Small intestine (tissue), 16 donors: ENCODE measurements around the gene FAM163A. TPM values are rescaled to one million over a fixed set of nuclear protein-coding genes. Genes with fewer than 3 reads are reported as not detected.
"Not testable (repeated sequence)": the region's sequence is repeated elsewhere in the genome, so short reads cannot be mapped to it uniquely, and the experiment has no call there.

ENCODE experiments used
- DNase-seq, 2 donors: peaks; one replicate each; pipeline versions ENCODE4 v3.0.0 to v3.0.0-alpha.2; 2013
- FAIRE-seq: peaks from 2 replicates; lab custom pipeline; 2012; peaks lifted over from hg19 to GRCh38; lab: Jason Lieb, UNC
- H3K27ac ChIP-seq, 3 donors: one replicate each; pipeline ENCODE4 v1.5.1; 2013; ENCODE audit warnings: low read length in 2 of 3, mild to moderate bottlenecking in 2 of 3, control low read depth in 1 of 3, inconsistent platforms in 1 of 3, low read depth in 1 of 3, moderate library complexity in 1 of 3
- H3K27me3 ChIP-seq, 3 donors: one replicate each; pipeline ENCODE4 v1.6.1; 2013; ENCODE audit warnings: low read length in 3 of 3, inconsistent platforms in 1 of 3; ENCODE audit not compliant: control insufficient read depth in 3 of 3, insufficient read depth in 3 of 3
- H3K36me3 ChIP-seq, 3 donors: one replicate each; pipeline ENCODE4 v1.6.1; 2013; ENCODE audit warnings: low read length in 3 of 3, inconsistent platforms in 1 of 3, low read depth in 1 of 3, mild to moderate bottlenecking in 1 of 3, moderate library complexity in 1 of 3; ENCODE audit not compliant: control insufficient read depth in 3 of 3, insufficient read depth in 2 of 3
- H3K4me1 ChIP-seq, 3 donors: one replicate each; pipeline ENCODE4 v1.6.1; 2013; ENCODE audit warnings: low read length in 2 of 3, inconsistent platforms in 1 of 3, low read depth in 1 of 3, mild to moderate bottlenecking in 1 of 3, moderate library complexity in 1 of 3; ENCODE audit not compliant: control insufficient read depth in 3 of 3, insufficient read depth in 2 of 3
- H3K4me3 ChIP-seq, 3 donors: one replicate each; pipeline ENCODE4 v1.5.1; 2013; ENCODE audit warnings: low read length in 3 of 3, control low read depth in 1 of 3, inconsistent platforms in 1 of 3, low read depth in 1 of 3, mild to moderate bottlenecking in 1 of 3, moderate library complexity in 1 of 3
- H3K9me3 ChIP-seq, 2 donors: one replicate each; pipeline ENCODE4 v1.6.1; 2013; ENCODE audit warnings: low read depth in 1 of 2, low read length in 1 of 2; ENCODE audit not compliant: control insufficient read depth in 2 of 2, insufficient read depth in 1 of 2
- WGBS, 3 donors: extraction: QIAGEN DNeasy Blood & Tissue Kit; methylation state at CpG; one replicate each; pipeline ENCODE4 v1.1.7; 2013; 5-methylcytosine and 5-hydroxymethylcytosine counted together
- long read RNA-seq, 10 donors: transcript quantifications; one replicate each; lab custom pipeline, GENCODE V29; 2026
- polyA plus RNA-seq, 4 donors: library from polyadenylated mRNA; stranded (reverse) in 3 of 4; unstranded in 1 of 4; fragments of 200-250 nt in 3 of 4; fragments of 120-200 nt in 1 of 4; gene quantifications; one replicate each; pipeline versions ENCODE4 v1.2.1 to v1.2.3, GENCODE V29; 2013
- donor health status: healthy with polysubstance abuse.
- donor health status: control.
- donor health status: control.
- donor health status: Bipolar disorder and iron deficiency.
- donor health status: healthy.

FAM163A gene
- polyA plus RNA-seq: 1 to 10 TPM in 1 of 4 donors, under 1 TPM in 2, not detected in 1; 0.27 to 1.6 (median 0.53) TPM
- long read RNA-seq, donor 1: 0 reads
- long read RNA-seq, donor 2, partial matches to known transcripts: 0 of 1 reads
- long read RNA-seq, donor 2, other reads (novel, unspliced or antisense): 0 of 1 reads
- long read RNA-seq, donor 3: 0 reads
- long read RNA-seq, donor 4: 0 reads
- long read RNA-seq, donor 5: 0 reads
- long read RNA-seq, donor 6: 0 reads
- long read RNA-seq, donor 7: 0 reads
- long read RNA-seq, donor 8: 0 reads
- long read RNA-seq, donor 9: 0 reads
- long read RNA-seq, donor 10: 0 reads

DNA sequence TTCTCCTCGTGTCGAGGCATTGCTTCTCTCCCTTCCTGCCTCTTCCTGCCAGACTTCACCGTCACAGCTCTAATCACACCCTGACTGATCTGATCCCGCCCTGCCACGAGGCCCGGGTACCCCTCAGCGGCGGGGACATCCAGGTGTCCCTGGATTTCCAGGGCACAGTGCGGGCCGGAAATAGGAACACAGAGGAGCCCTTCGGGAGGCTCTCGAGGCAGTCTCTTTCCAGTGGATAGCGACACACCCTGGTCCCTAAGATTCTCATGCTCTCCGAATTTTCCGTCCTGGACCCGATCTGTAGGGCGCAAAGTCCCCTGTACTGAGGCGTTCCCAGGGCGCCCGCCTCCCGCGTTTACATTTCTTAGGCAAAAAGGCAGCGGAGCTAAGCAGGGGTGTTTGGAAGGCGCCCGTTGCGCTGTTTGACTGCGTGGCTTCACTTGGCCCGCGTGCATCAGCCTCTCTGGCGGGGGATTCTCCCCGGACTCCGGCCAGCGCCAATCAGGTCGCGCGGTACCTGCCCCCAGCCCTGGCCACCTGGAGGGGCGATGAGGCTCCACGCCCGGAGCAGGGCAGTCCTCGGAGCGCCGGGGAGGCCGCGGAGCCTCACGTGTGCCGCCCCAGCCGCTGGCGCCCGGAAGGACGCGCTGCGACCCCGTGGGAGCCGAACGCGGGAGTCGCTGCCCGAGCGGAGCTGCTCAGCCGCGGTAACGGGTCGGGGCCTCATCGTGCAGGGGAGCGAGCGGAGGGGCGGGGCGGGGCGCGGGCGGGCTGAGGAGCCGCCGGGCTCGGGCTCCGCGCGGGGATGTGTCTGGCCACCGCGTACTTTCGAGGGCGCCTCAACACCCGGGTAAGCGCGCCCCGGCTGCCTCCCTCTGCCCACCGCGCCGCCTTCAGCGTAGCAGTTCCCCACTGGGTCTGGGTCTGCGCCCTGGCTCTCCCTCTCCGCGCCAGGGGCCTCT, at the start of gene FAM163A:
FAM163A (plus strand) TSS at position 575 of the 962 bp plus-strand sequence. CDS start 69,807 bp downstream, outside the sequence.
- peak within 1 kb of the TSS in 2 of 3 donors; percentile 46 for H3K4me3 ChIP-seq
- DNase-seq (peak; percentile 41 to 53), FAIRE-seq (no peak)
- no peaks in the 10 kb centered on the region for H3K36me3 ChIP-seq
- peak within 1 kb of the TSS in 1 of 3 donors; percentile 40 for H3K27ac ChIP-seq
- WGBS, 3 donors: 1 to 4% (median 1%) methylated on average over 80 to 92 of the region's 92 CpGs
- no peaks in the 10 kb centered on the region for H3K9me3 ChIP-seq
- peaks cover 0 to 18% (median 0%) of the 10 kb centered on the region in 3 donors for H3K4me1 ChIP-seq
- peaks cover 10 to 46% (median 24%) of the 10 kb centered on the region in 3 donors for H3K27me3 ChIP-seq

GRCh38 chr1:179694530-179694929, 48.6 kb upstream of the FAM163A start:
- not testable (repeated sequence) for H3K4me1 ChIP-seq, H3K36me3 ChIP-seq, H3K27me3 ChIP-seq, FAIRE-seq, H3K27ac ChIP-seq, DNase-seq, H3K9me3 ChIP-seq, H3K4me3 ChIP-seq
- 52 to 71% (median 64%) methylated on average over 5 to 6 of the region's 6 CpGs for WGBS, 3 donors

DNA sequence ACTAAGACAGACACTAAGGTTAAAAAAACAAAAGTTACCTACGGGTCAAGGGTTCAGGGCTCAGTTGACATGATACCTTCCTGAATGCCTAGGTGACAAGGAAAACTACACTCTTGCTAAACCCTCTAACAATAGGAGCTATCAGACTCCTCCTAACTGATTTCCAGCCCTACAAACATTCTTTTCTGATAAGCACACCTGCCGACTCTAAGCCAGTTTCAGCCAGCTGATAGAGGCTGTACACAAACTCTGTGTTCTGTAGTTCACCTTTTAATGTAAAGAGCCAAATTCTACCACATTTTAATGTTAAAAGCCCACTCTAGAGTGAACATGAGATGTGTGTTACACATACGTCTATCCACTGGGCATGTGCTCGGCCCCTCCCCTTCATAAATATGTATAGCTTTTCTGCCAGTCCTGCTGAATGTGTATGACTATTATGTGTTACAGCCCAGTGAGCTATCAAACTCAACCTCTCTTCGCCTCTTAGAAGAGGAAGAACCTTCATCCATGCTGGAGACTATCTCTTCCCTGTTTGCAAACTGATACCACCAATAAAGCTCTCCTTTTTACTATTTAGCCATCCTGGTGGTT, 40.0 kb upstream of the FAM163A start:
- no peaks in the 10 kb centered on the region for H3K36me3 ChIP-seq
- H3K4me3 ChIP-seq: no peak overlapping the region
- H3K4me1 ChIP-seq: peaks cover 0 to 4% (median 4%) of the 10 kb centered on the region in 3 donors
- H3K27ac ChIP-seq: peak overlapping the region in 1 of 3 donors; percentile 44
- WGBS, 3 donors: 13 to 59% (median 24%) methylated on average over 5 of the region's 5 CpGs
- FAIRE-seq (no peak), DNase-seq (peak; percentile 59 to 64)
- H3K9me3 ChIP-seq: no peaks in the 10 kb centered on the region
- no peaks in the 10 kb centered on the region for H3K27me3 ChIP-seq

DNA sequence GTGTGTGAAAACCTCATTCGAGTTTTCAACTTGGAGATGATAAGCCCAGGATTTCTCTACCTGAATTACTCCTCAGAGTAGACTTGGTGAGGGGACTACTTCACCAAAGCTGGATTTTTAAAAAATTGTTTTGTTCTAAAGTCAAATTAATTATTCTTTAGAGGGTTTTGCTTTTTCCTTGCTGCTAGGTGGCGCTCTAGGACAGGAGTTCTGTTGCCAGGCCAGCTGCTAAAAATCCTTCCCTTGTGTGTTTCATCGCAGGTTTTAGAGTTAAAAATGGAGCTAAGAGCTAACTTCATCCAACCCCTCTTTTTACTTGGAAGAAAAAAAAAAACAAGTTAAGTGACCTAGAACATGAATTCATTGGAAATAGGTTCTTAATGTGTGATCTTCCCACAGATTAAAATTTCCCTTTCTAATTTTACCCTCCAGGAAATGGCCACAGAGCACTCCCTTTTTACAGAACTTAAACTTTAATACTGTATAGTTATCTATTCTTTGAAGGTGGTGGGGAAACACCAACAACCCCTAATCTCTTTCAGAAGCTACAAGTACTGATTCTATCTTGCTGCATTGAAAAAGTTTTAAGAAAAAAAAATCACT, 36.7 kb upstream of the FAM163A start:
- H3K4me1 ChIP-seq: peaks cover 0 to 9% (median 8%) of the 10 kb centered on the region in 3 donors
- no peak overlapping the region for H3K4me3 ChIP-seq
- H3K9me3 ChIP-seq: no peaks in the 10 kb centered on the region
- WGBS, 3 donors: 0 to 2% (median 0%) methylated on average over 3 of the region's 3 CpGs
- DNase-seq (peak; percentile 63 to 74), FAIRE-seq (no peak)
- H3K36me3 ChIP-seq: no peaks in the 10 kb centered on the region
- H3K27ac ChIP-seq: no peak overlapping the region
- H3K27me3 ChIP-seq: no peaks in the 10 kb centered on the region

DNA sequence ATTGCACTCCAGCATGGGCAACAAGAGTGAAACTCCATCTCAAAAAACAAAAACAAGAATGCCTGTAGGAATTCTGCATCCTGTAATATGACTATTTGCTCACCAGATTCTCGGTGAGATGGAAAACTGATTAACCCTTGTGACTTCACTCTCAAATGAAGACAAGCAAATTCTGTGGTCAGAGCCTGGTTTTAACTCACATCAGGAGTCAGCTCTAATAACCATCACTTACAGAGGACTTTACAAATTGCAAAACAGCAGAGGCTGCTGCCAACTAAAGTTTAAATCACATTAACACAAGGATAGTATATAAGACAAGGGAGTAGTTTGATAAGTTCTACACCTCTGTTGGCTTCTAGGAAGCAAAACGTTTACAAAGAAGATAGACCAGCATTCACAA, 35.7 kb upstream of the FAM163A start:
- DNase-seq (no peak), FAIRE-seq (no peak)
- 53 to 64% (median 57%) methylated on average over 2 of the region's 2 CpGs for WGBS, 3 donors
- H3K4me1 ChIP-seq: peaks cover 0 to 9% (median 8%) of the 10 kb centered on the region in 3 donors
- no peak overlapping the region for H3K27ac ChIP-seq
- no peaks in the 10 kb centered on the region for H3K36me3 ChIP-seq
- no peaks in the 10 kb centered on the region for H3K27me3 ChIP-seq
- no peak overlapping the region for H3K4me3 ChIP-seq
- H3K9me3 ChIP-seq: no peaks in the 10 kb centered on the region

GRCh38 chr1:179708434-179709195, 34.5 kb upstream of the FAM163A start:
- DNase-seq (no peak), FAIRE-seq (no peak)
- no peaks in the 10 kb centered on the region for H3K27me3 ChIP-seq
- H3K4me1 ChIP-seq: peaks cover 0 to 5% (median 5%) of the 10 kb centered on the region in 3 donors
- no peak overlapping the region for H3K27ac ChIP-seq
- 85 to 95% (median 86%) methylated on average over 6 of the region's 6 CpGs for WGBS, 3 donors
- H3K9me3 ChIP-seq: no peaks in the 10 kb centered on the region
- H3K36me3 ChIP-seq: no peaks in the 10 kb centered on the region
- no peak overlapping the region for H3K4me3 ChIP-seq

GRCh38 chr1:179709841-179710329, 33.2 kb upstream of the FAM163A start:
- H3K36me3 ChIP-seq: no peaks in the 10 kb centered on the region
- H3K27me3 ChIP-seq: no peaks in the 10 kb centered on the region
- DNase-seq: peak; percentile 15 to 56
- 22 to 25% (median 24%) methylated on average over 5 of the region's 5 CpGs for WGBS, 3 donors
- H3K9me3 ChIP-seq: peaks cover 0 to under 1% of the 10 kb centered on the region in 2 donors
- H3K4me1 ChIP-seq: peaks cover 0 to 5% (median 5%) of the 10 kb centered on the region in 3 donors
- no peak for FAIRE-seq
- H3K27ac ChIP-seq: peak overlapping the region in 2 of 3 donors; percentile 17 to 25
- H3K4me3 ChIP-seq: no peak overlapping the region
